Measurements from ENCODE around the gene BAK1.
A peak's percentile ranks its signal among the peaks of the same experiment; 100 is the strongest.

BAK1 gene

GRCh38 chr6:33577106-33577535, 3.0 kb downstream of the BAK1 start:
- no peak overlapping the region for H2BK15ac ChIP-seq (replicated peaks; ENCODE audit: low read depth)
- no peak overlapping the region for H3K27ac ChIP-seq (ENCODE audit: low read depth, low read length)
- no peak overlapping the region for H3K4ac ChIP-seq (ENCODE audit: low read depth, low read length)
- H3K23ac ChIP-seq (ENCODE audit: low read length) = no peak overlapping the region
- H3K9ac ChIP-seq (ENCODE audit: low read length) = no peak overlapping the region
- no peak overlapping the region for H2BK120ac ChIP-seq (ENCODE audit: low read depth, low read length)
- no peak for DNase-seq
- no peak overlapping the region for H3K4me2 ChIP-seq (ENCODE audit: low read length)
- no peak overlapping the region for H3K56ac ChIP-seq (ENCODE audit: low read length)
- H2AK5ac ChIP-seq (ENCODE audit: low read length) = no peak overlapping the region
- H3K79me2 ChIP-seq (ENCODE audit: control insufficient read depth, insufficient read depth, low read length) = peaks cover 16% of the 10 kb centered on the region
- no CpG with 5 or more reads among the region's 9 CpGs for WGBS (ENCODE audit: extremely low coverage, insufficient coverage, low lambda C conversion rate)
- no peak overlapping the region for H4K5ac ChIP-seq (ENCODE audit: low read length)
- peaks cover 5% of the 10 kb centered on the region for H3K36me3 ChIP-seq (ENCODE audit: control insufficient read depth, insufficient read depth, low read length)
- H3K27me3 ChIP-seq (ENCODE audit: insufficient read depth, low read length, poor library complexity) = no peaks in the 10 kb centered on the region
- no peak overlapping the region for H3K18ac ChIP-seq (ENCODE audit: low read length)
- peaks cover 12% of the 10 kb centered on the region for H3K79me1 ChIP-seq (ENCODE audit: low read length)
- no peak overlapping the region for H4K8ac ChIP-seq (ENCODE audit: low read depth, low read length)
- H3K4me3 ChIP-seq (ENCODE audit: low read length) = no peak overlapping the region
- H3K4me1 ChIP-seq (ENCODE audit: control insufficient read depth, low read depth, low read length) = no peaks in the 10 kb centered on the region
- no peak overlapping the region for H2BK5ac ChIP-seq (ENCODE audit: low read length)

- no peak overlapping the region for H3K4me3 ChIP-seq (ENCODE audit: low read length)
- no peak overlapping the region for H4K5ac ChIP-seq (ENCODE audit: low read length)
- peaks cover 16% of the 10 kb centered on the region for H3K79me2 ChIP-seq (ENCODE audit: control insufficient read depth, insufficient read depth, low read length)
- no peak overlapping the region for H3K56ac ChIP-seq (ENCODE audit: low read length)
- H2BK5ac ChIP-seq (ENCODE audit: low read length) = no peak overlapping the region
- H3K9ac ChIP-seq (ENCODE audit: low read length) = no peak overlapping the region
- DNase-seq = no peak
- no peak overlapping the region for H4K8ac ChIP-seq (ENCODE audit: low read depth, low read length)
- no peak overlapping the region for H3K4me2 ChIP-seq (ENCODE audit: low read length)
- H3K4me1 ChIP-seq (ENCODE audit: control insufficient read depth, low read depth, low read length) = no peaks in the 10 kb centered on the region
- WGBS (ENCODE audit: extremely low coverage, insufficient coverage, low lambda C conversion rate) = no CpG with 5 or more reads among the region's 11 CpGs
- no peak overlapping the region for H3K27ac ChIP-seq (ENCODE audit: low read depth, low read length)
- H2AK5ac ChIP-seq (ENCODE audit: low read length) = no peak overlapping the region
- peaks cover 12% of the 10 kb centered on the region for H3K79me1 ChIP-seq (ENCODE audit: low read length)
- H2BK120ac ChIP-seq (ENCODE audit: low read depth, low read length) = no peak overlapping the region
- no peak overlapping the region for H3K23ac ChIP-seq (ENCODE audit: low read length)
- no peak overlapping the region for H2BK15ac ChIP-seq (replicated peaks; ENCODE audit: low read depth)
- peaks cover 5% of the 10 kb centered on the region for H3K36me3 ChIP-seq (ENCODE audit: control insufficient read depth, insufficient read depth, low read length)
- H3K4ac ChIP-seq (ENCODE audit: low read depth, low read length) = no peak overlapping the region
- no peaks in the 10 kb centered on the region for H3K27me3 ChIP-seq (ENCODE audit: insufficient read depth, low read length, poor library complexity)
- H3K18ac ChIP-seq (ENCODE audit: low read length) = no peak overlapping the region
Measured at GRCh38 chr6:33576668-33577067, 3.4 kb downstream of the BAK1 start.

- no CpG with 5 or more reads among the region's 8 CpGs for WGBS (ENCODE audit: extremely low coverage, insufficient coverage, low lambda C conversion rate)
- no peaks in the 10 kb centered on the region for H3K4me1 ChIP-seq (ENCODE audit: control insufficient read depth, low read depth, low read length)
- peaks cover 16% of the 10 kb centered on the region for H3K79me2 ChIP-seq (ENCODE audit: control insufficient read depth, insufficient read depth, low read length)
- no peak overlapping the region for H3K4me2 ChIP-seq (ENCODE audit: low read length)
- no peak overlapping the region for H2BK5ac ChIP-seq (ENCODE audit: low read length)
- H4K8ac ChIP-seq (ENCODE audit: low read depth, low read length) = no peak overlapping the region
- no peak overlapping the region for H3K27ac ChIP-seq (ENCODE audit: low read depth, low read length)
- no peak overlapping the region for H2BK15ac ChIP-seq (replicated peaks; ENCODE audit: low read depth)
- no peak overlapping the region for H3K4me3 ChIP-seq (ENCODE audit: low read length)
- H3K4ac ChIP-seq (ENCODE audit: low read depth, low read length) = no peak overlapping the region
- H3K56ac ChIP-seq (ENCODE audit: low read length) = no peak overlapping the region
- no peak overlapping the region for H3K23ac ChIP-seq (ENCODE audit: low read length)
- no peaks in the 10 kb centered on the region for H3K27me3 ChIP-seq (ENCODE audit: insufficient read depth, low read length, poor library complexity)
- no peak overlapping the region for H3K18ac ChIP-seq (ENCODE audit: low read length)
- no peak for DNase-seq
- no peak overlapping the region for H3K9ac ChIP-seq (ENCODE audit: low read length)
- peaks cover 5% of the 10 kb centered on the region for H3K36me3 ChIP-seq (ENCODE audit: control insufficient read depth, insufficient read depth, low read length)
- H2BK120ac ChIP-seq (ENCODE audit: low read depth, low read length) = no peak overlapping the region
- H3K79me1 ChIP-seq (ENCODE audit: low read length) = peaks cover 12% of the 10 kb centered on the region
- no peak overlapping the region for H2AK5ac ChIP-seq (ENCODE audit: low read length)
- H4K5ac ChIP-seq (ENCODE audit: low read length) = no peak overlapping the region
Measured at GRCh38 chr6:33575211-33575610, 4.9 kb downstream of the BAK1 start.

GRCh38 chr6:33571637-33572316, 8.3 kb downstream of the BAK1 start:
- Histone ChIP-seq H3K4me2 (ENCODE audit: low read length) (peak overlapping the region; percentile 50), H3K18ac (ENCODE audit: low read length) (no peak overlapping the region), H3K23ac (ENCODE audit: low read length) (no peak overlapping the region), H3K9ac (ENCODE audit: low read length) (peak overlapping the region; percentile 58), H4K8ac (ENCODE audit: low read depth, low read length) (no peak overlapping the region), H3K56ac (ENCODE audit: low read length) (peak overlapping the region; percentile 80), H3K79me2 (ENCODE audit: control insufficient read depth, insufficient read depth, low read length) (no peaks in the 10 kb centered on the region), H3K36me3 (ENCODE audit: control insufficient read depth, insufficient read depth, low read length) (peaks cover 2% of the 10 kb centered on the region), H2BK120ac (ENCODE audit: low read depth, low read length) (no peak overlapping the region), H3K27ac (ENCODE audit: low read depth, low read length) (no peak overlapping the region), H4K5ac (ENCODE audit: low read length) (no peak overlapping the region), H3K4me1 (ENCODE audit: control insufficient read depth, low read depth, low read length) (no peaks in the 10 kb centered on the region), H3K27me3 (ENCODE audit: insufficient read depth, low read length, poor library complexity) (no peaks in the 10 kb centered on the region), H3K4ac (ENCODE audit: low read depth, low read length) (no peak overlapping the region), H2BK5ac (ENCODE audit: low read length) (no peak overlapping the region), H2BK15ac (replicated peaks; ENCODE audit: low read depth) (no peak overlapping the region), H3K4me3 (ENCODE audit: low read length) (no peak overlapping the region), H3K79me1 (ENCODE audit: low read length) (no peaks in the 10 kb centered on the region), H2AK5ac (ENCODE audit: low read length) (no peak overlapping the region)
- WGBS (ENCODE audit: extremely low coverage, insufficient coverage, low lambda C conversion rate) = no CpG with 5 or more reads among the region's 11 CpGs
- no peak for DNase-seq

- H3K4me2 ChIP-seq (ENCODE audit: low read length) = peak overlapping the region; percentile 60
- H3K4me1 ChIP-seq (ENCODE audit: control insufficient read depth, low read depth, low read length) = no peaks in the 10 kb centered on the region
- DNase-seq = peak; percentile 83
- H3K79me2 ChIP-seq (ENCODE audit: control insufficient read depth, insufficient read depth, low read length) = no peaks in the 10 kb centered on the region
- H2AK5ac ChIP-seq (ENCODE audit: low read length) = no peak overlapping the region
- H2BK120ac ChIP-seq (ENCODE audit: low read depth, low read length) = no peak overlapping the region
- no peak overlapping the region for H2BK5ac ChIP-seq (ENCODE audit: low read length)
- no peak overlapping the region for H3K4ac ChIP-seq (ENCODE audit: low read depth, low read length)
- H3K4me3 ChIP-seq (ENCODE audit: low read length) = peak overlapping the region; percentile 50
- H4K5ac ChIP-seq (ENCODE audit: low read length) = no peak overlapping the region
- no peaks in the 10 kb centered on the region for H3K27me3 ChIP-seq (ENCODE audit: insufficient read depth, low read length, poor library complexity)
- H3K23ac ChIP-seq (ENCODE audit: low read length) = no peak overlapping the region
- no peak overlapping the region for H3K27ac ChIP-seq (ENCODE audit: low read depth, low read length)
- peaks cover 2% of the 10 kb centered on the region for H3K36me3 ChIP-seq (ENCODE audit: control insufficient read depth, insufficient read depth, low read length)
- peak overlapping the region; percentile 82 for H3K56ac ChIP-seq (ENCODE audit: low read length)
- H2BK15ac ChIP-seq (replicated peaks; ENCODE audit: low read depth) = no peak overlapping the region
- WGBS (ENCODE audit: extremely low coverage, insufficient coverage, low lambda C conversion rate) = no CpG with 5 or more reads among the region's 44 CpGs
- H3K9ac ChIP-seq (ENCODE audit: low read length) = peak overlapping the region; percentile 76
- no peak overlapping the region for H3K18ac ChIP-seq (ENCODE audit: low read length)
- no peak overlapping the region for H4K8ac ChIP-seq (ENCODE audit: low read depth, low read length)
- no peaks in the 10 kb centered on the region for H3K79me1 ChIP-seq (ENCODE audit: low read length)
Measured at GRCh38 chr6:33570806-33571636, 9.1 kb downstream of the BAK1 start.
